ENCODE measurements around the gene UNCX. TPM values are rescaled to one million over a fixed set of nuclear protein-coding genes. Genes with fewer than 3 reads are reported as not detected.

The UNCX gene
- total and polyA plus RNA-seq, 2 of the 4 experiments (the other 2 are of a cell fraction): not detected

DNA sequence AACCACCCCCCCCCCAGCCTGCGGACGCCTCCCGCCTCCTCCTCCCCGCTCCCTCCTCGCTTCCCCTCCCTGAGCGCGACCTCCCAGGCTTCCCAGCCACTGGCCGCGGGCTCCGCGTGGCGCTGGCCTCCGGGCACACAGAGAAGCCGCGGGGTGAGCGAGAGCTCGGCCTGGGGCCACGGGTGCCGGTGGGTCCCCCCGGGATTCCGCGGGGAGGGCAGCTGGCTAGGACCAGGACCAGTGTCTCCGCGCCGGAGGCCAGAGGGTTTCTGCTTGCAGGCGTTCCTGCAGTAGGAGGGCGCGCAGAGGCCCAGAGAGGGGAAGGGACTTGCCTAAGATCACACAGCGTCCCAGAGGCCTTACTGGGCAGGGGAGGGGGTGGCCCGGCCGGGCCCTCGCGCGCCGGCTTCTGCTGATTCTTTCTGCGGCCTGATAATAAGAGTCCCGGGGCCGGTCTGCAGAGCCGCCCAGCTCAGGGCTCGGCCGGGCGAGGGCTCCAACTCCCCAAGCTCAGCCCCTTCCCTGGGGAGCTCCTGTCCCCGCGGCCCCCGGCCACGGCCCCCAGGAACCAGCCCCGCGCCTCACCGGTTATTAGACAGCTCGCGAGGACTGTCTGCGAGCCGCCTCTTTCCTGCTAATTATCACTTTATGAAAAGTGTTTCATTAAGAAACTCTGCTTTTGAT lies 10.1 kb downstream of the UNCX start:
- no peak overlapping the region for H4K5ac ChIP-seq (ENCODE audit: low read depth, low read length)
- no peaks in the 10 kb centered on the region for H3K9me1 ChIP-seq (ENCODE audit: insufficient read depth, low read length)
- peaks cover 25% of the 10 kb centered on the region for H3K9me3 ChIP-seq (ENCODE audit: control insufficient read depth, insufficient read depth, low read length)
- no peak overlapping the region for H2BK5ac ChIP-seq (ENCODE audit: low read depth, low read length, poor library complexity, severe bottlenecking)
- in situ Hi-C loops (cut with MboI; ENCODE audit: low sequenced_read_pairs): no loop called here
- no peak overlapping the region for H2AK5ac ChIP-seq (ENCODE audit: low read depth, low read length)
- H3K18ac ChIP-seq (ENCODE audit: low read depth, low read length): no peak overlapping the region
- H3K4ac ChIP-seq (ENCODE audit: low read depth, low read length): no peak overlapping the region
- H3K79me1 ChIP-seq (ENCODE audit: low read depth in 1 of 2, low read length in 2 of 2): no peaks in the 10 kb centered on the region
- no TSS peak for BruUV-seq (replicated peaks)
- no peak overlapping the region for H2BK20ac ChIP-seq (ENCODE audit: low read depth, low read length)
- no peak overlapping the region for H3K4me2 ChIP-seq (ENCODE audit: low read depth, low read length)
- no peak overlapping the region for H2AK9ac ChIP-seq (replicated peaks; ENCODE audit: low read depth, low read length, poor library complexity)
- H3K23ac ChIP-seq (ENCODE audit: low read depth, low read length): no peak overlapping the region
- no peak overlapping the region for H2BK15ac ChIP-seq (ENCODE audit: low read depth, low read length)
- H4K8ac ChIP-seq (ENCODE audit: low read depth in 2 of 2, low read length in 2 of 2): no peak overlapping the region
- no peak for TF ChIP-seq RFX5 (IDR thresholded peaks at IDR 0.05; ENCODE audit: low read depth, low read length)
- no peak overlapping the region for H4K91ac ChIP-seq (ENCODE audit: insufficient read depth, low read depth, low read length)
- intact Hi-C loops (cut with micrococcal nuclease): no loop called here
- H2BK120ac ChIP-seq (ENCODE audit: low read depth, low read length): no peak overlapping the region
- no peak overlapping the region for H3K14ac ChIP-seq (replicated peaks; ENCODE audit: low read depth, low read length)
- DNase-seq: no peak
- no peaks in the 10 kb centered on the region for H3K4me1 ChIP-seq (ENCODE audit: control insufficient read depth, insufficient read depth, low read length)
- no peak overlapping the region for H3K27ac ChIP-seq (ENCODE audit: insufficient read depth, low read length)
- dilution Hi-C loops (cut with HindIII; ENCODE audit: low sequenced_read_pairs, unreplicated experiment): no loop called here
- no peak overlapping the region for H3K4me3 ChIP-seq (ENCODE audit: insufficient read depth, low read depth, low read length)
- no peak overlapping the region for H3K9ac ChIP-seq (ENCODE audit: low read depth, low read length)
- ChIA-PET POLR2A (ENCODE audit: unreplicated experiment) (no interaction called here), CTCF (no interaction called here)
- H2AFZ ChIP-seq (replicated peaks; ENCODE audit: low read length, poor library complexity): no peak overlapping the region
- H3K27me3 ChIP-seq (ENCODE audit: control insufficient read depth, insufficient read depth, low read length): peaks cover 95% of the 10 kb centered on the region
- 5% methylated on average over 8 of the region's 53 CpGs; no CpG with 5 or more reads in 1 of the 2 experiments for WGBS, 2 experiments (ENCODE audit: extremely low coverage in 2 of 2, insufficient read length in 1 of 2)
- no peaks in the 10 kb centered on the region for H4K20me1 ChIP-seq (ENCODE audit: insufficient read depth, low read length)
- H3K36me3 ChIP-seq (ENCODE audit: control insufficient read depth, insufficient read depth, low read length): no peaks in the 10 kb centered on the region; the same call in 1 of the 2 replicates
- no peak overlapping the region for H3K56ac ChIP-seq (ENCODE audit: extremely low read depth, insufficient read depth, low read length)
- no peak for ATAC-seq (ENCODE audit: low read depth)

All from IMR-90 (cell line).